GM12878 (cell line): Measurements from ENCODE around the gene MGAT5.

Experiments used
- BCL11A ChIP-seq: IDR thresholded peaks from 2 replicates; pipeline ENCODE4 v1.6.1; 2011; ENCODE audit warnings: low read depth, low read length
- EP300 ChIP-seq, 2 experiments: fragments of 150-350 bp in 1 of 2; IDR thresholded peaks; 2 replicates each; pipeline ENCODE4 v1.6.1; 2011 to 2012; ENCODE audit warnings: low read depth in 2 of 2, low read length in 2 of 2, borderline replicate concordance in 1 of 2, improper control_type of control experiment in 1 of 2, inconsistent platforms in 1 of 2; ENCODE audit not compliant: control insufficient read depth in 1 of 2
- EZH2 ChIP-seq: IDR thresholded peaks from 2 replicates; pipeline ENCODE4 v1.6.1; 2012; ENCODE audit warnings: low read depth, mild to moderate bottlenecking, control low read depth, inconsistent platforms, low read length, borderline replicate concordance; ENCODE audit not compliant: control insufficient read depth
- HDAC6 ChIP-seq: fragments of 200-600 bp; sonication (generic); IDR thresholded peaks from one replicate; pipeline ENCODE4 v1.8.0; 2017; ENCODE audit warnings: antibody characterized with exemption; ENCODE audit not compliant: unreplicated experiment
- HDGF ChIP-seq: fragments of 450-650 bp; IDR thresholded peaks from 2 replicates; pipeline ENCODE4 v1.6.1; 2016; ENCODE audit warnings: antibody characterized with exemption
- JUND ChIP-seq: IDR thresholded peaks from 2 replicates; pipeline ENCODE4 v1.6.1; 2012; ENCODE audit warnings: low read depth, mild to moderate bottlenecking, low read length, improper control_type of control experiment, moderate library complexity
- MAX ChIP-seq: IDR thresholded peaks from 2 replicates; pipeline ENCODE4 v1.6.1; 2012; ENCODE audit warnings: low read depth, low read length, improper control_type of control experiment
- NR2C1 ChIP-seq: fragments of 450-650 bp; IDR thresholded peaks from 2 replicates; pipeline ENCODE4 v1.6.1; 2017; ENCODE audit warnings: antibody characterized with exemption, mild to moderate bottlenecking, moderate library complexity
- PBX3 ChIP-seq: IDR thresholded peaks from 2 replicates; pipeline ENCODE4 v1.6.1; 2011; ENCODE audit warnings: mild to moderate bottlenecking, low read depth, low read length, moderate library complexity; ENCODE audit not compliant: insufficient replicate concordance
- POLR2A ChIP-seq: IDR thresholded peaks from 2 replicates; pipeline ENCODE4 v1.6.1; 2011; ENCODE audit warnings: low read depth, mild to moderate bottlenecking, low read length
- POLR2AphosphoS5 ChIP-seq: IDR thresholded peaks from 2 replicates; pipeline ENCODE4 v1.6.1; 2011; ENCODE audit warnings: mild to moderate bottlenecking, low read length, inconsistent platforms
- SPI1 ChIP-seq: IDR thresholded peaks from 2 replicates; pipeline ENCODE4 v1.6.1; 2011; ENCODE audit warnings: low read depth, mild to moderate bottlenecking, low read length, moderate library complexity, borderline replicate concordance; ENCODE audit not compliant: insufficient read depth
- ZBED1 ChIP-seq: IDR thresholded peaks from 2 replicates; pipeline ENCODE4 v1.6.1; 2016; ENCODE audit warnings: borderline replicate concordance
- TF ChIP-seq, protein P1 (sequence below), 3 experiments: IDR thresholded peaks in 2 of 3; conservative IDR thresholded peaks in 1 of 3; 2 replicates each; pipeline ENCODE4 v1.5.1; 2011; ENCODE audit warnings: low read depth in 3 of 3, low read length in 3 of 3, mild to moderate bottlenecking in 3 of 3, control low read depth in 2 of 3, moderate library complexity in 2 of 3, inconsistent platforms in 1 of 3, mixed read lengths in 1 of 3; ENCODE audit not compliant: control insufficient read depth in 2 of 3, insufficient read depth in 1 of 3; ENCODE audit errors: extremely low read depth in 1 of 3

- no peak for TF ChIP-seq ZBED1
- TF ChIP-seq, protein P1, sequence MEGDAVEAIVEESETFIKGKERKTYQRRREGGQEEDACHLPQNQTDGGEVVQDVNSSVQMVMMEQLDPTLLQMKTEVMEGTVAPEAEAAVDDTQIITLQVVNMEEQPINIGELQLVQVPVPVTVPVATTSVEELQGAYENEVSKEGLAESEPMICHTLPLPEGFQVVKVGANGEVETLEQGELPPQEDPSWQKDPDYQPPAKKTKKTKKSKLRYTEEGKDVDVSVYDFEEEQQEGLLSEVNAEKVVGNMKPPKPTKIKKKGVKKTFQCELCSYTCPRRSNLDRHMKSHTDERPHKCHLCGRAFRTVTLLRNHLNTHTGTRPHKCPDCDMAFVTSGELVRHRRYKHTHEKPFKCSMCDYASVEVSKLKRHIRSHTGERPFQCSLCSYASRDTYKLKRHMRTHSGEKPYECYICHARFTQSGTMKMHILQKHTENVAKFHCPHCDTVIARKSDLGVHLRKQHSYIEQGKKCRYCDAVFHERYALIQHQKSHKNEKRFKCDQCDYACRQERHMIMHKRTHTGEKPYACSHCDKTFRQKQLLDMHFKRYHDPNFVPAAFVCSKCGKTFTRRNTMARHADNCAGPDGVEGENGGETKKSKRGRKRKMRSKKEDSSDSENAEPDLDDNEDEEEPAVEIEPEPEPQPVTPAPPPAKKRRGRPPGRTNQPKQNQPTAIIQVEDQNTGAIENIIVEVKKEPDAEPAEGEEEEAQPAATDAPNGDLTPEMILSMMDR (IDR thresholded peaks at IDR 0.05 in 2 of 3, conservative IDR thresholded peaks at IDR 0.05 in 1 of 3; ENCODE audit: control insufficient read depth in 2 of 3, extremely low read depth in 1 of 3, insufficient read depth in 1 of 3, low read depth in 3 of 3, low read length in 3 of 3) = no peak
- no peak for TF ChIP-seq PBX3
- TF ChIP-seq MAX = no peak
- no peak for TF ChIP-seq JUND
- TF ChIP-seq EZH2 = no peak
- TF ChIP-seq HDAC6 = no peak
- no peak for TF ChIP-seq BCL11A
- TF ChIP-seq POLR2A = no peak
- TF ChIP-seq NR2C1 = no peak
- TF ChIP-seq HDGF = no peak
- TF ChIP-seq EP300 (IDR thresholded peaks at IDR 0.05; ENCODE audit: borderline replicate concordance in 1 of 2, control insufficient read depth in 1 of 2, low read depth in 2 of 2, low read length in 2 of 2) = no peak
- TF ChIP-seq SPI1 = no peak
- no peak for TF ChIP-seq POLR2AphosphoS5
Observed at GRCh38 chr2:134416018-134416417, 162.1 kb downstream of the MGAT5 start.
